HCT116 (cell line): ENCODE measurements around the gene COX6A2.

Experiments used
- CEBPB ChIP-seq: IDR thresholded peaks from 2 replicates; pipeline ENCODE4 v1.6.1; 2012; ENCODE audit warnings: low read depth
- ZNF274 ChIP-seq: fragments of 200-500 bp; sonication (Bioruptor generic); IDR thresholded peaks from 2 replicates; pipeline ENCODE4 v1.6.1; 2014; ENCODE audit warnings: mild to moderate bottlenecking, low read depth, low read length, inconsistent platforms
- TF ChIP-seq, protein P1 (sequence below), 3 experiments: fragments of 200-600 bp in 1 of 3; sonication (generic) in 1 of 3; IDR thresholded peaks in 2 of 3; conservative IDR thresholded peaks in 1 of 3; 2 replicates each; pipeline ENCODE4 v1.5.1; 2012 to 2017; ENCODE audit warnings: low read depth in 2 of 3, low read length in 2 of 3, antibody characterized with exemption in 1 of 3, borderline replicate concordance in 1 of 3, control low read depth in 1 of 3, mild to moderate bottlenecking in 1 of 3, mixed read lengths in 1 of 3, mixed run types in 1 of 3, moderate library complexity in 1 of 3; ENCODE audit not compliant: insufficient read depth in 1 of 3

DNA sequence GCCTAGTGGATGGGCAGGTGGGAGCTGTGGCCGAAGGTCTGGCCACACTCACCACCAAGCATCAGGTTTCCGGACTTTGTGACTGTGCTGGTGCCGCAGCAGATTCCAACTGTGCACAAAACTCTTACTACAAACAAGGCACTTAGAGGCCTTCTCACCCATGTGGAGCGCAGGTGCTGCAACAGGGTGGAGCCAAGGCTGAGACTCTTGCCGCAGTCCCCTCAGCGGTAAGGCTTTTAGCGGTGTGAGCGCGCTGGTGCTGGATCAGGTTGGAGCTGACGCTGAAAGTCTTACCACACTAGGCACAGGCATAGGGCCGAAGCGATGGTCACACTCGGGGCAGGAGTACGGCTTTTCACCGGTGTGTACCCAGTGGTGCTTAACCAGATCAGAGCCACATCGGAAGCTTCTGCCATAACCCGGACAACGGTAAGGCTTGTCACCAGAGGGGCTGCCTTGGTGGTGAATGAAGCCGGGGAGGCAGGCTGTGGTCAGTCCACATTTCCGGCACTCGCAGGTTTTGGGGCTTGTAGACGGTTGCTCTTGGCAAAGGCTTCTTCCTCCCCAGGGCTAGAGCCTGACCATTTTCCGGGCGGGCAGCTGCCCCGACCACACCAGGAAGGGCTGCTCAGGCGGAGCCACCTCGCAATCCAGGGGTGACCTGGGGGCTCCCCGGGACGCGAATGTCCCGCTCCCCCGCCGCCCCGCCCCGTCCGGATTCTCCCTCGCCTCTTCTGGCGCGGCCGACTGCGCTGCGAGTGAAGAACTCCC is 30.1 kb upstream of the COX6A2 start:
- TF ChIP-seq, protein P1, sequence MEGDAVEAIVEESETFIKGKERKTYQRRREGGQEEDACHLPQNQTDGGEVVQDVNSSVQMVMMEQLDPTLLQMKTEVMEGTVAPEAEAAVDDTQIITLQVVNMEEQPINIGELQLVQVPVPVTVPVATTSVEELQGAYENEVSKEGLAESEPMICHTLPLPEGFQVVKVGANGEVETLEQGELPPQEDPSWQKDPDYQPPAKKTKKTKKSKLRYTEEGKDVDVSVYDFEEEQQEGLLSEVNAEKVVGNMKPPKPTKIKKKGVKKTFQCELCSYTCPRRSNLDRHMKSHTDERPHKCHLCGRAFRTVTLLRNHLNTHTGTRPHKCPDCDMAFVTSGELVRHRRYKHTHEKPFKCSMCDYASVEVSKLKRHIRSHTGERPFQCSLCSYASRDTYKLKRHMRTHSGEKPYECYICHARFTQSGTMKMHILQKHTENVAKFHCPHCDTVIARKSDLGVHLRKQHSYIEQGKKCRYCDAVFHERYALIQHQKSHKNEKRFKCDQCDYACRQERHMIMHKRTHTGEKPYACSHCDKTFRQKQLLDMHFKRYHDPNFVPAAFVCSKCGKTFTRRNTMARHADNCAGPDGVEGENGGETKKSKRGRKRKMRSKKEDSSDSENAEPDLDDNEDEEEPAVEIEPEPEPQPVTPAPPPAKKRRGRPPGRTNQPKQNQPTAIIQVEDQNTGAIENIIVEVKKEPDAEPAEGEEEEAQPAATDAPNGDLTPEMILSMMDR (IDR thresholded peaks at IDR 0.05 in 2 of 3, conservative IDR thresholded peaks at IDR 0.05 in 1 of 3; ENCODE audit: borderline replicate concordance in 1 of 3, insufficient read depth in 1 of 3, low read depth in 2 of 3, low read length in 2 of 3), result 0 out of 6 replicates have a peak, but pooled peaks of 1 of the 3 experiments have one; percentile 6
- TF ChIP-seq CEBPB (no peak), ZNF274 (no peak)
